ENCODE results near the gene AMPD2. TPM values are rescaled to one million over a fixed set of nuclear protein-coding genes. Genes with fewer than 3 reads are reported as not detected.

AMPD2 gene
- total RNA-seq, 1 donor from 2014 or later = 49.3 TPM

DNA sequence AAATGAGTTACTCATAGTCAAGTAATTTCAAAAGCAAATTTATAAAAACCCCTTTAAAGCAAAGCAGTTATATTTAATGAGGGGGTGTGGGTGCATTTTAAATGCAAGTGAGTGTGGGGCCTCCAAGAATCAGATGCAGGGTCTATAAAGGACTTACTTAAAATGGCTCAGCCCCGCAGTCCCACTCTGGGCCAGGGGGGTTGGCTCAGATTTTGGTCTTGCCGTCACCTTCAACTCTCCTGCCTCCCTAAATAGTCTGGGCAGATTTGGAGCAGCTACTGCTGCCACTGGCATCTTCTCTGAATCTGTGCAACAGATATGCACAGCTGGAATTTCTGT lies 16.2 kb downstream of the AMPD2 start:
- Mint-ChIP-seq H3K27me3 (ENCODE audit: unreplicated experiment) (peaks cover 7% of the 10 kb centered on the region), H3K36me3 (ENCODE audit: unreplicated experiment) (no peaks in the 10 kb centered on the region), H3K9me3 (ENCODE audit: unreplicated experiment) (peaks cover 5% of the 10 kb centered on the region), H3K27ac (ENCODE audit: unreplicated experiment) (no peak overlapping the region), H3K4me3 (ENCODE audit: unreplicated experiment) (no peak overlapping the region), H3K4me1 (ENCODE audit: low read depth, unreplicated experiment) (peaks cover 14% of the 10 kb centered on the region)
- DNase-seq = no peak
- TF ChIP-seq, protein P1, sequence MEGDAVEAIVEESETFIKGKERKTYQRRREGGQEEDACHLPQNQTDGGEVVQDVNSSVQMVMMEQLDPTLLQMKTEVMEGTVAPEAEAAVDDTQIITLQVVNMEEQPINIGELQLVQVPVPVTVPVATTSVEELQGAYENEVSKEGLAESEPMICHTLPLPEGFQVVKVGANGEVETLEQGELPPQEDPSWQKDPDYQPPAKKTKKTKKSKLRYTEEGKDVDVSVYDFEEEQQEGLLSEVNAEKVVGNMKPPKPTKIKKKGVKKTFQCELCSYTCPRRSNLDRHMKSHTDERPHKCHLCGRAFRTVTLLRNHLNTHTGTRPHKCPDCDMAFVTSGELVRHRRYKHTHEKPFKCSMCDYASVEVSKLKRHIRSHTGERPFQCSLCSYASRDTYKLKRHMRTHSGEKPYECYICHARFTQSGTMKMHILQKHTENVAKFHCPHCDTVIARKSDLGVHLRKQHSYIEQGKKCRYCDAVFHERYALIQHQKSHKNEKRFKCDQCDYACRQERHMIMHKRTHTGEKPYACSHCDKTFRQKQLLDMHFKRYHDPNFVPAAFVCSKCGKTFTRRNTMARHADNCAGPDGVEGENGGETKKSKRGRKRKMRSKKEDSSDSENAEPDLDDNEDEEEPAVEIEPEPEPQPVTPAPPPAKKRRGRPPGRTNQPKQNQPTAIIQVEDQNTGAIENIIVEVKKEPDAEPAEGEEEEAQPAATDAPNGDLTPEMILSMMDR (IDR thresholded peaks at IDR 0.05; ENCODE audit: partially characterized antibody, unreplicated experiment) = no peak

DNA sequence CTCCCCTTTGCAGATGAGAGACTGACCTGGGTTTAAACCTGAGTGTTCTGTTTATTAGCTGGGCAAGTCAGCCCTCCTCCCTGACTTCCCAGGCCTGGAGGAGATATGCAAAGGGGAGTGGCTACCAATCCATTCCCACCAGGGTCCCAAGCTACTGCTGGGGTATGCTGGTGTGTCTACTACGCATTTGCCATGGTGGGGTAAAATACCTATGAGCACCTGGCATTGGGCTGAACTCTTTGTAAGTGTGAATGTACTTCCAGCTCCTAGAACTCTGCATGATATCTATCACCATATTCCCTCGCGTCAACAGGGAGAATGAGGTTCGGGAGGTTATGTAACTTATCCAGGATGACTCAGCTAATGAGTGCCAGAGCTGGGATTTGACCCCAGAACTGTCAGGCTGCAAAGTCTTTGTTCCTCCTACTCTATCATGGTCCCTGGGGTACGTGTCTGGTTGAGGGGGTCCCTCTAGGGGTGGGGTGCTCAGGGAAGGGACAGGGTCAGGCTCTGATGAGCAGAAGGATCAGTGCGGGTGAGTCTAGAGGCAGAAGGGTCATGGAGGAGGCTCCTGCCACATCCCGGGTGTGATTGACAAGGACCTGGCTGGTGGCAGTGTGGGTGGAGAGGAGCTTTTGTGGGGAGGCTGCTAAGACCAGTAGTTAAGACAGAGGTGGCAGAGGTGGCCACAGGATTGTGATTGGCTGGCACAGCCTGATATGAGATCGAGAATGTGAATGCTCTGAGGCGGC lies 16.7 kb downstream of the AMPD2 start:
- no peaks in the 10 kb centered on the region for H3K36me3 Mint-ChIP-seq (ENCODE audit: unreplicated experiment)
- DNase-seq = no peak
- TF ChIP-seq, protein P1 (IDR thresholded peaks at IDR 0.05; ENCODE audit: partially characterized antibody, unreplicated experiment) = no peak
- no peak overlapping the region for H3K27ac Mint-ChIP-seq (ENCODE audit: unreplicated experiment)
- H3K4me1 Mint-ChIP-seq (ENCODE audit: low read depth, unreplicated experiment) = peaks cover 14% of the 10 kb centered on the region
- H3K27me3 Mint-ChIP-seq (ENCODE audit: unreplicated experiment) = peaks cover 7% of the 10 kb centered on the region
- peaks cover 2% of the 10 kb centered on the region for H3K9me3 Mint-ChIP-seq (ENCODE audit: unreplicated experiment)
- H3K4me3 Mint-ChIP-seq (ENCODE audit: unreplicated experiment) = no peak overlapping the region

DNA sequence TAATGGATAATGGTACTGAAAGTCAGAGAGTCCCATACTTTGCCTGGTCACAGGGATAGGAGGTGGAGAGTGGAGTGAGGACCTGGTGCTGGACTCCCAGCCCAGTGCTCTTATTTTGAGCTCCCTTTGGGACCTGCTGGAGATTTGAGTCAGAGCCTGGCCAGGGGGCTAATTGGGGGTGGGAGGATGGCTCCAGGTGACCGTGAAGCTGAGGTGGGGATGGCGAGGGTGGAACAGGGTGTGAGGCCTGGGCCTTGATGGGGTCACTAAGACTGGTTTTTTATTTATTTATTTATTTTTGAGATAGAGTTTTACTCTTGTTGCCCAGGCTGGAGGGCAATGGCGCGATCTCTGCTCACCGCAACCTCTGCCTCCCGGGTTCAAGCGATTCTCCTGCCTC lies 17.8 kb downstream of the AMPD2 start:
- Mint-ChIP-seq H3K4me1 (ENCODE audit: low read depth, unreplicated experiment) (peaks cover 7% of the 10 kb centered on the region), H3K27me3 (ENCODE audit: unreplicated experiment) (peaks cover 3% of the 10 kb centered on the region), H3K36me3 (ENCODE audit: unreplicated experiment) (no peaks in the 10 kb centered on the region), H3K27ac (ENCODE audit: unreplicated experiment) (no peak overlapping the region), H3K4me3 (ENCODE audit: unreplicated experiment) (no peak overlapping the region), H3K9me3 (ENCODE audit: unreplicated experiment) (peaks cover 2% of the 10 kb centered on the region)
- no peak for DNase-seq
- TF ChIP-seq, protein P1 (IDR thresholded peaks at IDR 0.05; ENCODE audit: partially characterized antibody, unreplicated experiment) = no peak

DNA sequence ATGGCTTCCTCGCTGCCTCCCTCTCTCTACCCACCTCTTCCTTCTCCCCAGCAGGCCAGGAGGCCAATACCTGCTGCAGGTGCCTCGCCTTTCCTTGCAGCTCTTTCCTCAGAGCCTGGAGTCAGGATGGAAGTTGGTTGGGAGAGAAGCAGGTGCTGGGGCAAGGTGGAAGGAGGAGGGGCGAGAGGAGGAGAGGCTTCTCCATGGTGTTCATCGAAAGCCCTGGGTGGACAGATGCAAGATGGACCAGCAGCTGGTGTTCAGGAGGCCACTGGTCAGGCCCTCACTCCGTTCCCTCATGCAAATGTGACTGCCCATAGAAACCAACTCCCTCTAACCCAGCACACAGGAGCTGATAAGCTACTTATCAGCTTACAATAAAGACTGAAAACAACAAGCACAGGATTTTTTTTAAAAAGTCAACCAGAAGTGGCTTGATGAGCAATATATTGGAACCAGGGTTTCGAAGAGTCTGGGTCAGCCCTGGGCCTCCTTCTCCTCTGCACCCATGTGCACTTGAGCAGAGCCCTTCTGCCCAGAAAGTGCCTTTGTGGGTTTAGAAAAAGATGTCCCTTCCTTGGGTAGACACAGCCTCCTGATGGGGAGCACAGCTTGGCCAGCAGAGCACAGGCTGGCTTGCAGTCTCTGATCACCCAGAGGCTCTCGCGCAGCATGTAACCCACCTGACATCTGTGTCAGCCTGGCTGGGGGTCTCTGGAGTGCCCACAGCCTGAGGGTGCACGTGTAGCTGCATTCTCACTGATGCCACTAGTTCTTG lies 19.6 kb downstream of the AMPD2 start:
- DNase-seq = no peak

More for the DNA sequence above, 19.6 kb downstream of the AMPD2 start:
- H3K27me3 Mint-ChIP-seq (ENCODE audit: unreplicated experiment) = peaks cover 3% of the 10 kb centered on the region
- no peak overlapping the region for H3K4me3 Mint-ChIP-seq (ENCODE audit: unreplicated experiment)
- H3K4me1 Mint-ChIP-seq (ENCODE audit: low read depth, unreplicated experiment) = peaks cover 7% of the 10 kb centered on the region
- TF ChIP-seq, protein P1 (IDR thresholded peaks at IDR 0.05; ENCODE audit: partially characterized antibody, unreplicated experiment) = no peak
- H3K9me3 Mint-ChIP-seq (ENCODE audit: unreplicated experiment) = peaks cover 2% of the 10 kb centered on the region
- no peak overlapping the region for H3K27ac Mint-ChIP-seq (ENCODE audit: unreplicated experiment)
- H3K36me3 Mint-ChIP-seq (ENCODE audit: unreplicated experiment) = no peaks in the 10 kb centered on the region

Data from glutamatergic neuron (in vitro differentiated cells).